Lower leg skin (tissue), 3 donors: ENCODE data around the gene CEP128.

ENCODE experiments used
- POLR2A ChIP-seq, 2 donors: fragments of 450-650 bp; IDR thresholded peaks; one replicate each; pipeline ENCODE4 v1.6.1; 2016 to 2017; ENCODE audit warnings: antibody characterized with exemption in 2 of 2, mild to moderate bottlenecking in 1 of 2, moderate library complexity in 1 of 2
- TF ChIP-seq, protein P1 (sequence below), 3 donors: fragments of 450-650 bp; IDR thresholded peaks; one replicate each; pipeline ENCODE4 v1.5.1; 2016; ENCODE audit warnings: antibody characterized with exemption in 3 of 3, mild to moderate bottlenecking in 3 of 3, moderate library complexity in 2 of 3

DNA sequence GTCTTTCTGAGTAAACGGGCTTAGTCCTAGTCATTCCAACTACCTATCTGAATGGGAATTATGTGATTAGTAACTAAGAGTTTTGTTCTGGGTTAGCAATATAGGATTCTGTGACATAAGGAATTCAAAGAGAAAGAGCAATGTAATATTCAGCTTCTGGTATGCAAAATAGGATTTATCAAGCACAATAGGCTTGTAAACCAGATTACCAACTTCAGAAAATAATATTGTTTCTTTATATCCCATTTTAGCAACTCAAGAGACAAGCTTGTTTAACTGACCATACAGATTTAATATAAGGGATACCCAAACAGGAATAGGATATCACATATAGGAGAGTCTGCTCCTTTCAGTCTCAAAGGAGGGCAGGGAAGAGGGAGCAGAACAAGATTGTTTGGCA is 240.9 kb downstream of the CEP128 start:
- TF ChIP-seq, protein P1, sequence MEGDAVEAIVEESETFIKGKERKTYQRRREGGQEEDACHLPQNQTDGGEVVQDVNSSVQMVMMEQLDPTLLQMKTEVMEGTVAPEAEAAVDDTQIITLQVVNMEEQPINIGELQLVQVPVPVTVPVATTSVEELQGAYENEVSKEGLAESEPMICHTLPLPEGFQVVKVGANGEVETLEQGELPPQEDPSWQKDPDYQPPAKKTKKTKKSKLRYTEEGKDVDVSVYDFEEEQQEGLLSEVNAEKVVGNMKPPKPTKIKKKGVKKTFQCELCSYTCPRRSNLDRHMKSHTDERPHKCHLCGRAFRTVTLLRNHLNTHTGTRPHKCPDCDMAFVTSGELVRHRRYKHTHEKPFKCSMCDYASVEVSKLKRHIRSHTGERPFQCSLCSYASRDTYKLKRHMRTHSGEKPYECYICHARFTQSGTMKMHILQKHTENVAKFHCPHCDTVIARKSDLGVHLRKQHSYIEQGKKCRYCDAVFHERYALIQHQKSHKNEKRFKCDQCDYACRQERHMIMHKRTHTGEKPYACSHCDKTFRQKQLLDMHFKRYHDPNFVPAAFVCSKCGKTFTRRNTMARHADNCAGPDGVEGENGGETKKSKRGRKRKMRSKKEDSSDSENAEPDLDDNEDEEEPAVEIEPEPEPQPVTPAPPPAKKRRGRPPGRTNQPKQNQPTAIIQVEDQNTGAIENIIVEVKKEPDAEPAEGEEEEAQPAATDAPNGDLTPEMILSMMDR (IDR thresholded peaks at IDR 0.05): no peak
- no peak for TF ChIP-seq POLR2A (IDR thresholded peaks at IDR 0.05)
